ENCODE measurements around the gene SCLT1.

The SCLT1 gene

DNA sequence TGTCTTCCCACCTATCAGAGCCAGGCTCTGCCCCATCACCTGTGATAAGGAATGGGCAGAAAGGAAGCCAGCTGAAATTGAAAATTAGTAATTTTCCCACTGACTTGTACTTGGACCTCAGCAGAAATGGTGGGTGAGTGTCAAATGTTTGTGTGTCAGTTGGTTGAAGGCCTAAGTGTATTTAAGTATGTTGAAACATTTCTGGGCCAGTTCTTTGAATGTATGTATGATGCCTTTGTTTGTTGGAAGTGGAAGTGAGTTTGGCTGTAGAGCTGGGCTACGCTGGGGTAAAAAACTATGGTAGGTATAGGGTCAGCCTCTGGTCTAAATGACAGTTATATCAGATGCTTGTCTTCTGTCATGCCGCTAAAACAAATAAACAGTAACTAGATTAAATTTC, 256.1 kb downstream of the SCLT1 start:
- no peak for DNase-seq

DNA sequence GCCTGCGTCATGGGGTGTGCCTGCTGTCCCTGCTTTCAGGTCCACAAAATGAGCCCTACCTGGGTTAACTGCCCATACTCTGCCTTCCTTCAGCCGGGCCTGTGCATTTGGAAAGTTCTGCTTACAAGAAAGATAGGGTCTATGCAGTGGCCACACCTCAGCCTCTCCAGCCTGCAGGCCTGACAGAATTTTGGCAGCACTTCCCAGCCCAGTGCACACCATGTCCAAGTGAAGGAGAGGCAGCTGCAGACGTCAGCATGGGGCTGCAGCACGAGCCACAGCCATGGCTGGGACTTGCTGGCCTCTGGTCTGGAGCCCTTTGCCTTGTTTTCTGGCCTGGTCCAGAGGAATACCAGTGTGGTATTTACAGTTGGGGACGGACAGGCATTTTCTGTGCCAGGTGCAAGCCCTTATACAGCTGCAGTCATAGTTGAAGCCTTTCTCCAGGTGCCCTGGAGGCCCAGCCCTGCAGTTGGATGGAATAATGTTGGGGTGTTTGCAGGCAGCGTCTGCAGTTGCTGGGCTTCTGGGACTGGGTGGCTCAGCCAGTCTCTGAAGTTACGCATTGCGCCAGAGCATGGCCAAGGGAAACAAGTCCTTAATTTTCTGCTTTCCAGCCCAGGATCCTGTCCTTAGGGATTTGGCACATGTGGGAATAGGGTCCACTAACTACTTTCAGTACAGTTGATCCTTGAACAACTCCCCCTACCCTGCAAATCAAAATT, 257.7 kb downstream of the SCLT1 start:
- DNase-seq = no peak
